GM23338 (cell line): ENCODE results near the gene SCN4A. TPM values are rescaled to one million over a fixed set of nuclear protein-coding genes. Genes with fewer than 3 reads are reported as not detected.

Source experiments
- ATAC-seq: fragments of 200-7000 bp; cut with Tn5 transposase; 3 replicates; pipeline ENCODE4 v1.9.1; 2020
- DNase-seq: peaks from one replicate; pipeline ENCODE4 v3.0.0-alpha.2; 2015; ENCODE audit warnings: low spot score
- H2AFZ ChIP-seq: fragments of 200-600 bp; sonication (generic); 2 replicates; pipeline ENCODE4 v1.8.0; 2016; ENCODE audit warnings: antibody characterized with exemption, mild to moderate bottlenecking, moderate library complexity
- H3F3A ChIP-seq: fragments of 200-600 bp; sonication (generic); replicated peaks from 2 replicates; pipeline ENCODE4 v1.8.0; 2017; ENCODE audit warnings: antibody characterized with exemption, mixed run types, low read depth
- H3K27ac ChIP-seq: fragments of 200-600 bp; sonication (generic); 2 replicates; pipeline ENCODE4 v1.6.1; 2016; ENCODE audit warnings: low read depth
- H3K27me3 ChIP-seq: fragments of 200-600 bp; sonication (generic); 2 replicates; pipeline ENCODE4 v1.8.0; 2016; ENCODE audit warnings: mild to moderate bottlenecking, mixed run types, moderate library complexity; ENCODE audit not compliant: insufficient read depth
- H3K36me3 ChIP-seq: fragments of 200-600 bp; sonication (generic); 2 replicates; pipeline ENCODE4 v1.8.0; 2016; ENCODE audit warnings: mild to moderate bottlenecking; ENCODE audit not compliant: insufficient read depth
- H3K4me1 ChIP-seq: fragments of 200-600 bp; sonication (generic); 2 replicates; pipeline ENCODE4 v1.8.0; 2016; ENCODE audit warnings: mild to moderate bottlenecking, moderate library complexity; ENCODE audit not compliant: insufficient read depth
- H3K4me2 ChIP-seq: fragments of 200-600 bp; sonication (generic); 2 replicates; pipeline ENCODE4 v1.7.1; 2017; ENCODE audit warnings: mixed run types
- H3K4me3 ChIP-seq: fragments of 200-600 bp; sonication (generic); 2 replicates; pipeline ENCODE4 v1.6.1; 2016; ENCODE audit warnings: mixed run types
- H3K79me2 ChIP-seq: fragments of 200-600 bp; sonication (generic); replicated peaks from 2 replicates; pipeline ENCODE4 v1.8.0; 2017; ENCODE audit warnings: mild to moderate bottlenecking; ENCODE audit not compliant: insufficient read depth
- H3K9me2 ChIP-seq: fragments of 200-600 bp; sonication (generic); 2 replicates; pipeline ENCODE4 v1.8.0; 2017; ENCODE audit not compliant: insufficient read depth
- H4K20me1 ChIP-seq: fragments of 200-600 bp; sonication (generic); replicated peaks from 2 replicates; pipeline ENCODE4 v1.8.0; 2017; ENCODE audit warnings: mild to moderate bottlenecking; ENCODE audit not compliant: insufficient read depth
- H3K27ac Mint-ChIP-seq: 2 replicates; pipeline ENCODE4 v1.8.0; 2020; ENCODE audit warnings: inconsistent platforms, mild to moderate bottlenecking, moderate library complexity, mixed read lengths
- H3K27me3 Mint-ChIP-seq: 3 replicates; pipeline ENCODE4 v1.8.0; 2022; ENCODE audit warnings: low read depth, mild to moderate bottlenecking, moderate library complexity, mixed read lengths, inconsistent platforms; ENCODE audit not compliant: insufficient read depth, poor library complexity
- H3K36me3 Mint-ChIP-seq: 3 replicates; pipeline ENCODE4 v1.8.0; 2021; ENCODE audit warnings: low read depth, mild to moderate bottlenecking, inconsistent platforms, moderate library complexity, mixed read lengths
- H3K4me1 Mint-ChIP-seq: 3 replicates; pipeline ENCODE4 v1.8.0; 2020; ENCODE audit warnings: mild to moderate bottlenecking, inconsistent platforms, mixed read lengths
- H3K4me3 Mint-ChIP-seq: 3 replicates; pipeline ENCODE4 v1.8.0; 2021; ENCODE audit warnings: moderate library complexity, mild to moderate bottlenecking, inconsistent platforms, mixed read lengths
- H3K9me3 Mint-ChIP-seq: 3 replicates; pipeline ENCODE4 v1.8.0; 2020; ENCODE audit warnings: moderate library complexity, mild to moderate bottlenecking, inconsistent platforms, mixed read lengths
- CREB1 ChIP-seq: fragments of 250-450 bp; sonication (Bioruptor Pico); IDR thresholded peaks from 2 replicates; pipeline ENCODE4 v1.5.0; 2020; ENCODE audit warnings: low read depth, mild to moderate bottlenecking, moderate library complexity
- NANOG ChIP-seq: IDR thresholded peaks from 2 replicates; pipeline ENCODE4 v1.6.1; 2016; ENCODE audit warnings: antibody characterized with exemption, borderline replicate concordance
- ZNF114 ChIP-seq: fragments of 250-450 bp; sonication (Bioruptor Pico); IDR thresholded peaks from 2 replicates; pipeline ENCODE4 v1.5.0; 2020; ENCODE audit warnings: mild to moderate bottlenecking, moderate library complexity
- ZNF331 ChIP-seq: fragments of 250-450 bp; sonication (Bioruptor Pico); IDR thresholded peaks from 2 replicates; pipeline ENCODE4 v1.5.0; 2020; ENCODE audit warnings: low read depth, mild to moderate bottlenecking, moderate library complexity
- polyA plus RNA-seq: library from polyadenylated mRNA; unstranded; fragments of >200 nt; fragmentation: Nextera tagmentation; extraction: Ambion mirVana; gene quantifications from 2 replicates; pipeline ENCODE4 v1.2.1, GENCODE V29; 2016
- total RNA-seq: library from RNA; depleted of rRNA; stranded (reverse); fragments of >200 nt; shearing (Covaris generic); gene quantifications from 2 replicates; pipeline ENCODE4 v1.2.3, GENCODE V29; 2014
- TF ChIP-seq, protein P1 (sequence below), 2 experiments: fragments of 200-600 bp in 1 of 2; sonication (generic) in 1 of 2; conservative IDR thresholded peaks; 2 replicates each; pipeline versions ENCODE4 v1.5.1 to v1.6.1; 2016 to 2017; ENCODE audit warnings: antibody characterized with exemption in 2 of 2, low read depth in 2 of 2, mild to moderate bottlenecking in 2 of 2, moderate library complexity in 1 of 2
- TF ChIP-seq, protein P2 (sequence below): IDR thresholded peaks from 2 replicates; pipeline ENCODE4 v1.6.1; 2016; ENCODE audit warnings: antibody characterized with exemption
- TF ChIP-seq, protein P3 (sequence below): IDR thresholded peaks from one replicate; pipeline ENCODE4 v1.6.1; 2018; ENCODE audit warnings: antibody characterized with exemption; ENCODE audit not compliant: unreplicated experiment

SCN4A gene
- total and polyA plus RNA-seq, 2 experiments from 2014 or later = 2.3 to 7.9 TPM

DNA sequence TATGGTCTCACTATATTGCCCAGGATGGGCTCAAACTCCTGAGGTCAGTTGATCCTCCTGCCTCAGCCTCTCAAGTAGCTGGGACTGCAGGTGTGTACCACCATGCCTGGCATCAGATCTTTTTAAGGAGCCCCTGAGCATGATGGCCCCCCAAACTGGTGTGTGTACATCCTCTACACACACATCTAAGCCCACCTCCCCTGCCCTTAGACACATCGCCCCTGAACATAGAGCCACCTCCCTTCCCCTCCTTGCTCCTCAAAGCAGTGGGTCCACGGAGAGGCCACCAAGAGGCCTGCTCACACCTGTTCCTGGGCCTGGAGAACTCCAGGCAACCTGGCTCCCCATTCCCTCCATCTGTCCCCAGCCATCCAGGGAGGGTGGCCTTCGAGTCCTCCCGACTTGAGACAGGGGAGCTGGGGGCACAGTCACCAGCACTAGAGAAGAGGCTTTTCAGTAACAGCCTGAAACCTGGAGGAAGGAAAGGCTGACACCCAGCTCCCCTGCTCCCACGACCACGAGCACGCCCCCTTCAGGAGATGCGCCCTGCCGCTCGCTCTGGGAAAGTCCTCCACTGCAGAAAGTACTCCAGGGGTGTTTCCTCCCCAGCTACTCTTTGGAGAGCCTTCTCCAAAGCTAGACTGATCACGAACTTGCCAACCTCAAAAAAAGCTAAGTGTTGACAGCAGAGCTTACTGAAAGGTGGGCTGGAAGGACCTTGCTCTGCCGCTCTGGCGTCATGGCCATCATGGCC lies 12.8 kb upstream of the SCN4A start:
- ATAC-seq (peak; percentile 6; the same call in 1 of the 3 replicates), DNase-seq (peak; percentile 44)
- H3K27ac Mint-ChIP-seq = peak overlapping the region; percentile 44; the same call in 1 of the 2 replicates
- H3K27me3 Mint-ChIP-seq = peaks cover 11% of the 10 kb centered on the region
- Histone ChIP-seq H3F3A (no peaks in the 10 kb centered on the region), H4K20me1 (no peaks in the 10 kb centered on the region), H3K4me1 (peaks cover 5% of the 10 kb centered on the region; the same call in 1 of the 2 replicates), H3K79me2 (no peaks in the 10 kb centered on the region), H2AFZ (no peak overlapping the region), H3K4me2 (no peak overlapping the region), H3K4me3 (no peak overlapping the region), H3K27ac (no peak overlapping the region), H3K9me2 (no peaks in the 10 kb centered on the region), H3K27me3 (no peaks in the 10 kb centered on the region), H3K36me3 (no peaks in the 10 kb centered on the region)
- no peak for TF ChIP-seq ZNF114 (CRISPR knock-in tag)
- TF ChIP-seq, protein P1, sequence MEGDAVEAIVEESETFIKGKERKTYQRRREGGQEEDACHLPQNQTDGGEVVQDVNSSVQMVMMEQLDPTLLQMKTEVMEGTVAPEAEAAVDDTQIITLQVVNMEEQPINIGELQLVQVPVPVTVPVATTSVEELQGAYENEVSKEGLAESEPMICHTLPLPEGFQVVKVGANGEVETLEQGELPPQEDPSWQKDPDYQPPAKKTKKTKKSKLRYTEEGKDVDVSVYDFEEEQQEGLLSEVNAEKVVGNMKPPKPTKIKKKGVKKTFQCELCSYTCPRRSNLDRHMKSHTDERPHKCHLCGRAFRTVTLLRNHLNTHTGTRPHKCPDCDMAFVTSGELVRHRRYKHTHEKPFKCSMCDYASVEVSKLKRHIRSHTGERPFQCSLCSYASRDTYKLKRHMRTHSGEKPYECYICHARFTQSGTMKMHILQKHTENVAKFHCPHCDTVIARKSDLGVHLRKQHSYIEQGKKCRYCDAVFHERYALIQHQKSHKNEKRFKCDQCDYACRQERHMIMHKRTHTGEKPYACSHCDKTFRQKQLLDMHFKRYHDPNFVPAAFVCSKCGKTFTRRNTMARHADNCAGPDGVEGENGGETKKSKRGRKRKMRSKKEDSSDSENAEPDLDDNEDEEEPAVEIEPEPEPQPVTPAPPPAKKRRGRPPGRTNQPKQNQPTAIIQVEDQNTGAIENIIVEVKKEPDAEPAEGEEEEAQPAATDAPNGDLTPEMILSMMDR (conservative IDR thresholded peaks at IDR 0.05; ENCODE audit: low read depth in 2 of 2) = peak; percentile 45 to 62
- peaks cover 11% of the 10 kb centered on the region; the same call in 1 of the 3 replicates for H3K36me3 Mint-ChIP-seq
- H3K9me3 Mint-ChIP-seq = peaks cover 20% of the 10 kb centered on the region
- H3K4me1 Mint-ChIP-seq = peaks cover 20% of the 10 kb centered on the region
- no peak overlapping the region for H3K4me3 Mint-ChIP-seq

DNA sequence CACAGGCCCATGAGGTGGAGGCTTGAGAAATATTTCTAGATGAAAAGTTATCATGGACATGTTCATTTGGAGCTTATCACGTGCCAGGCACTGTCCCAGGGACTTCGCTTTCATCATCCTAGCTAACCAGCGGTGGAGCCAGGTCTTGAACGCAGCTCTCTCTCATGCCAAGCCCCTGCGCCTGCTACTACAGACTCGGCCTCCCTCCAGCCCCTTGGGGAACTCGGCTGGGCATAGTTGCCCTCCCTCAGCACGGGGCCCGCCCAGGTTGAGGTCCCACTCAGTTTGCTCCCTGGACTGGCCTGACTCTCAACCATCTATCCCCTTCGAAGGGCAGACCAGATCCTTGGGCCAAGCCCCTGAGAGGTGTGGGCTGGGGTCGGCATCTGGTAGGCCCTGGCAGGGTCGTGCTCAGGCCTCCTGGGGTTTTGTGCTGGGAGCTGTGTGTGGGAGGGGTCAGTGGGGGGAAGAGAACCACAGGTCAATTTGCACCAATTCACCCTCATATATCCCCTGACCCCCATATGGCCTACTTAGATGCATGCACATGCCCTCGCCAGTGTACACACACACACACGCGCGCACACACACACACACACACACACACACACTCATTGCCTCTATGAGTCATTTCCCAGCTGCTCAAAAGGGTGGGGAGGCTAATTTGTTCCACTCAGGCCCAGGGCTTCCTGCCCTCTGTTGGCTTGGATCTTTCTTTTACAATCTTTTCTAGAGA lies 12.1 kb upstream of the SCN4A start:
- peaks cover 20% of the 10 kb centered on the region for H3K9me3 Mint-ChIP-seq
- H3K36me3 Mint-ChIP-seq = peaks cover 11% of the 10 kb centered on the region; the same call in 1 of the 3 replicates
- Histone ChIP-seq H3K27me3 (no peaks in the 10 kb centered on the region), H3K79me2 (no peaks in the 10 kb centered on the region), H3K4me1 (0 out of 2 replicates have a peak, but pooled peaks cover 5% of the 10 kb centered on the region), H4K20me1 (no peaks in the 10 kb centered on the region), H3K36me3 (no peaks in the 10 kb centered on the region), H3F3A (no peaks in the 10 kb centered on the region), H3K4me3 (no peak overlapping the region), H3K9me2 (no peaks in the 10 kb centered on the region), H3K4me2 (no peak overlapping the region), H2AFZ (no peak overlapping the region), H3K27ac (no peak overlapping the region)
- H3K4me3 Mint-ChIP-seq = no peak overlapping the region
- TF ChIP-seq CREB1 (CRISPR knock-in tag) (no peak), ZNF331 (no peak), NANOG (no peak)
- TF ChIP-seq, protein P2, sequence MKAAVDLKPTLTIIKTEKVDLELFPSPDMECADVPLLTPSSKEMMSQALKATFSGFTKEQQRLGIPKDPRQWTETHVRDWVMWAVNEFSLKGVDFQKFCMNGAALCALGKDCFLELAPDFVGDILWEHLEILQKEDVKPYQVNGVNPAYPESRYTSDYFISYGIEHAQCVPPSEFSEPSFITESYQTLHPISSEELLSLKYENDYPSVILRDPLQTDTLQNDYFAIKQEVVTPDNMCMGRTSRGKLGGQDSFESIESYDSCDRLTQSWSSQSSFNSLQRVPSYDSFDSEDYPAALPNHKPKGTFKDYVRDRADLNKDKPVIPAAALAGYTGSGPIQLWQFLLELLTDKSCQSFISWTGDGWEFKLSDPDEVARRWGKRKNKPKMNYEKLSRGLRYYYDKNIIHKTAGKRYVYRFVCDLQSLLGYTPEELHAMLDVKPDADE = no peak
- TF ChIP-seq, protein P3, sequence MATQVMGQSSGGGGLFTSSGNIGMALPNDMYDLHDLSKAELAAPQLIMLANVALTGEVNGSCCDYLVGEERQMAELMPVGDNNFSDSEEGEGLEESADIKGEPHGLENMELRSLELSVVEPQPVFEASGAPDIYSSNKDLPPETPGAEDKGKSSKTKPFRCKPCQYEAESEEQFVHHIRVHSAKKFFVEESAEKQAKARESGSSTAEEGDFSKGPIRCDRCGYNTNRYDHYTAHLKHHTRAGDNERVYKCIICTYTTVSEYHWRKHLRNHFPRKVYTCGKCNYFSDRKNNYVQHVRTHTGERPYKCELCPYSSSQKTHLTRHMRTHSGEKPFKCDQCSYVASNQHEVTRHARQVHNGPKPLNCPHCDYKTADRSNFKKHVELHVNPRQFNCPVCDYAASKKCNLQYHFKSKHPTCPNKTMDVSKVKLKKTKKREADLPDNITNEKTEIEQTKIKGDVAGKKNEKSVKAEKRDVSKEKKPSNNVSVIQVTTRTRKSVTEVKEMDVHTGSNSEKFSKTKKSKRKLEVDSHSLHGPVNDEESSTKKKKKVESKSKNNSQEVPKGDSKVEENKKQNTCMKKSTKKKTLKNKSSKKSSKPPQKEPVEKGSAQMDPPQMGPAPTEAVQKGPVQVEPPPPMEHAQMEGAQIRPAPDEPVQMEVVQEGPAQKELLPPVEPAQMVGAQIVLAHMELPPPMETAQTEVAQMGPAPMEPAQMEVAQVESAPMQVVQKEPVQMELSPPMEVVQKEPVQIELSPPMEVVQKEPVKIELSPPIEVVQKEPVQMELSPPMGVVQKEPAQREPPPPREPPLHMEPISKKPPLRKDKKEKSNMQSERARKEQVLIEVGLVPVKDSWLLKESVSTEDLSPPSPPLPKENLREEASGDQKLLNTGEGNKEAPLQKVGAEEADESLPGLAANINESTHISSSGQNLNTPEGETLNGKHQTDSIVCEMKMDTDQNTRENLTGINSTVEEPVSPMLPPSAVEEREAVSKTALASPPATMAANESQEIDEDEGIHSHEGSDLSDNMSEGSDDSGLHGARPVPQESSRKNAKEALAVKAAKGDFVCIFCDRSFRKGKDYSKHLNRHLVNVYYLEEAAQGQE = no peak
- ATAC-seq = no peak
- no peak for DNase-seq
- peaks cover 6% of the 10 kb centered on the region for H3K27me3 Mint-ChIP-seq
- no peak overlapping the region for H3K27ac Mint-ChIP-seq
- H3K4me1 Mint-ChIP-seq = peaks cover 15% of the 10 kb centered on the region
